ENCODE results near the gene RO60. TPM values are rescaled to one million over a fixed set of nuclear protein-coding genes. Genes with fewer than 3 reads are reported as not detected.

Gene RO60
- polyA plus RNA-seq, 2 of the 4 experiments (the other 2 are of a cell fraction) = 32.0 to 47.1 TPM

GRCh38 chr1:193059282-193060114 lies at the start of gene RO60, which contains the start of gene UCHL5 (continued):
- TF ChIP-seq TP53 (CRISPR knock-in tag; IDR thresholded peaks at IDR 0.05) = no peak
- TF ChIP-seq CHD2 (IDR thresholded peaks at IDR 0.05; ENCODE audit: low read length, partially characterized antibody) = peak; percentile 2
- 0 out of 2 replicates have a peak, but pooled peaks have one; percentile 47 for TF ChIP-seq TFCP2L1 (CRISPR knock-in tag; IDR thresholded peaks at IDR 0.05)
- TF ChIP-seq ATOH8 (CRISPR knock-in tag; IDR thresholded peaks at IDR 0.05; ENCODE audit: low read depth) = no peak
- TF ChIP-seq POLR2AphosphoS2 (conservative IDR thresholded peaks at IDR 0.05; ENCODE audit: low read length) = no peak
- TF ChIP-seq NR3C1 (IDR thresholded peaks at IDR 0.05) = no peak
- 0 out of 2 replicates have a peak, but pooled peaks have one; percentile 30 for TF ChIP-seq RFX5 (IDR thresholded peaks at IDR 0.05)
- no peak for TF ChIP-seq GATA3 (IDR thresholded peaks at IDR 0.05; ENCODE audit: borderline replicate concordance)
- TF ChIP-seq E2F6 (IDR thresholded peaks at IDR 0.05; ENCODE audit: borderline replicate concordance, low read depth) = peak; percentile 84
- TF ChIP-seq EHMT2 (IDR thresholded peaks at IDR 0.05; ENCODE audit: low read depth) = no peak
- TF ChIP-seq NFE2L2 (conservative IDR thresholded peaks at IDR 0.05; ENCODE audit: low read length) = no peak
- TF ChIP-seq CTCF (IDR thresholded peaks at IDR 0.05) = no peak
- TF ChIP-seq BCL3 (IDR thresholded peaks at IDR 0.05) = peak; percentile 34; the same call in 1 of the 3 replicates
- no peak for TF ChIP-seq KDM1A (IDR thresholded peaks at IDR 0.05; ENCODE audit: low read depth)
- no peak for TF ChIP-seq RCOR1 (IDR thresholded peaks at IDR 0.05; ENCODE audit: low read depth, low read length)
- TF ChIP-seq SREBF2 (IDR thresholded peaks at IDR 0.05) = no peak
- TF ChIP-seq ZFP36 (IDR thresholded peaks at IDR 0.05; ENCODE audit: borderline replicate concordance, partially characterized antibody) = no peak
- TF ChIP-seq HMGXB4 (CRISPR knock-in tag; IDR thresholded peaks at IDR 0.05; ENCODE audit: borderline replicate concordance) = no peak
- no peak for TF ChIP-seq ELK1 (IDR thresholded peaks at IDR 0.05; ENCODE audit: low read depth, low read length)
